ENCODE data around the gene GABPB2. TPM values are rescaled to one million over a fixed set of nuclear protein-coding genes. Genes with fewer than 3 reads are reported as not detected.

Gene GABPB2
- total RNA-seq, 1 experiment from 2014 or later: 8.1 TPM

DNA sequence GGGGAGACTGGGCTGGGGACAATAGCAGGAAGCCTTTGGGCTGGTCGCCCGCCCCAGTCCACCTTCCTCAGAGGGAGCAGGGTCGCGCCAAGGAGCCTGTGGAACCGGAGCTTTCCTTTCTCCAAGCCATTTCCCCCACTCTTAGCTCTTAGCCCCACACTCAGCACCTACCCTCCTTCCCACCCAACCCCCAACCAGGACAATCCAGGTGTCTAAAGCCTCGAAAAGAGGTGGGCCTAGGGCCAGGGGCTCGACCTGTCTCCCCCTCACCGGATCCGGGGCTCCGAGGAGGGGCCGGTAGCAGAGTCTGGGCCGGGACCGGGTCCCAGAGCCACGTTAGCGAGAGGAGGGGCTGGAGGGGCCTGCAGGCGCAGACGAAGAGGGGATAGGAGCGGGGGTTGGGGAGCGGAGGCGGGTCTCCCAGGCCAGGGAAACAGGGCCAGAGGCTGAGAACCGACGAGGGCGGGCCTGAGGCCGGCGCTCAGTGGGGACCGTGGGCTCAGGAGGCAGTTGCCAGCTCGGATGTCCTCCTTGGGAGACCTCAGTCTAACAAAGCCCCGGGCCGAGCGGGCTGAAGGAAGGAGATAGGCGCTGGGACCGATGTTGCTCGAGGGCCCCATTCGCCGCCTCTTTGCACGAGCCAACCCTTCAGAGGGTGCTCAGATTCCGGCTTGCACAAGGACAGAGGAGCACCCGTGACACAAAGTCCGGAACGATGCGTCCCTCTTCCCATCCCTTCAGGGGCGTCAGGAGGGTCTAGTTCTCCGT is 74.9 kb downstream of the GABPB2 start:
- CTCF ChIA-PET: interaction anchor here (0.6 to 0.9 kb wide), 2 partner anchors 46 to 58 kb away, joined by 6 to 9 read pairs; no protein-coding TSS in a partner anchor
- no TSS peak for BruUV-seq (replicated peaks)
- POLR2A ChIA-PET: no interaction called here
- peak overlapping the region; percentile 69 to 82 for H3K4me3 ChIP-seq (ENCODE audit: low read depth in 2 of 2, low read length in 2 of 2)
- in situ Hi-C loops (cut with HindIII; ENCODE audit: low pct_unique_long_range_greater_than_20kb, low sequenced_read_pairs): no loop called here
- TF ChIP-seq CTCF (IDR thresholded peaks at IDR 0.05) (no peak), SIN3A (IDR thresholded peaks at IDR 0.05; ENCODE audit: borderline replicate concordance, insufficient read depth, low read depth, low read length) (no peak)
- ATAC-seq (no peak; the same call in 1 of the 2 replicates), DNase-seq (ENCODE audit: low read depth, low spot score) (no peak)
- intact Hi-C loops (cut with micrococcal nuclease; ENCODE audit: unreplicated experiment): no loop called here
- no peaks in the 10 kb centered on the region for H3K36me3 ChIP-seq (ENCODE audit: control insufficient read depth, insufficient read depth, low read length)
- H3K27ac ChIP-seq (ENCODE audit: low read length): no peak overlapping the region
- H3K4me1 ChIP-seq (ENCODE audit: control insufficient read depth, insufficient read depth, low read length): peaks cover 7% of the 10 kb centered on the region; the same call in 1 of the 2 replicates
- H3K9me3 ChIP-seq (ENCODE audit: control insufficient read depth, insufficient read depth, low read depth, low read length): no peaks in the 10 kb centered on the region
- H3K27me3 ChIP-seq (ENCODE audit: control insufficient read depth, insufficient read depth, low read length): no peaks in the 10 kb centered on the region

DNA sequence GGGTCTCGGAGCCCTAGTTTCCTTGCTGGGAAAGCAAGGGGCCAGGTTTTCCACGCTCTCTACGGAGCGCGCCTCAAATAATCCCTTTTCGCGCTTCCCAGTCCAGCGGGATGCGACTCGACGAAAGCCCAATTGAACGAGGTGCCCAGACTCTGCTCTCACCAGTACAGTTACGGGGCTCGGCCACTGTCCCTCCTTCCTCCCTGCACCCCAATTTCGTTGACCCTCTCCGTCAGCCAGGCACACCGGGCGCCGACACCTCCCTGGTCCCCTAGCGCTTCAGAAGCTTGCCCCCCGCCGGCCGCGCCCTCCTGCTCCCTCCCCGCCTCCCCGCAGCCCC is 75.5 kb downstream of the GABPB2 start:
- BruUV-seq (replicated peaks): no TSS peak
- peak; percentile 7 for ATAC-seq
- POLR2A ChIA-PET: no interaction called here

DNA sequence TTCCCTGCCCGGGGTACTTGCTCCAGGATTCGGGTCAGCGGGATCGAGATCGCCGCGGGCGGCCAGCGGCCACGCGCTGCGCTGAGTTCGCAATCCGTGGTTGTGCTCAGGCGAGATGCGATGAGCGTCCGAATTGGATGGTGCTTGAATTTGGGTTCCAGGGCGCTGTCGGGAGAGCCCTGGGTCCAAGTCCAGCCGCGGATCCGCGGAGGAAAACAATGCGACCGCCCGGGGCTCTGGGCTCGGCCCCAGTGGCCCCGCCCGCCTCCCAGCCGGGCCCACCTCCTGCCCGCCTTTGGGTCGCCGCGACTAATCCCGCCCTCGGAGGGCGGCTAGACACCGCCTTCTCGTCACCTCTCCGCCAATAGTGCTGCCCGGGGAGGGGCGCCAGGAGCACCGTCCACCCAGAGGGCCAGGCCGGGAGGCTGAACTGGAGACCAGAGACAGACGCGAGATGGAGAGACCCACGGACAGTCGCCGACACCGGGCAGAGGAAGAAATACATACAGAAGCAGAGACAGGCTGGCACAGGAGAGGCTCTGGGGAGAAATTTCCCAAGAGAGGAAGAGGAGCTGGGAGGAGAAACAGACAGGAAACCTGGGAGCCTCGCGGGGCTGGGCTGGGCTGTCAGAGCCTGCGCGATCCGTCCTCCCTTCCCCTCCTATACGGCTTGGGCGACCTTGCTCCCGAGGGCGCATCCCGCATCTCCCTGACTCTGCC is 76.0 kb downstream of the GABPB2 start, which contains the start of gene SEMA6C:
TSS of gene SEMA6C (minus strand) at position 220 of the 720 bp plus-strand sequence. CDS start 4,010 bp downstream, outside the sequence.
- ChIA-PET POLR2A (interaction anchor here (0.8 kb wide), 1 partner anchor 288 kb away, joined by 3 read pairs; no protein-coding TSS in a partner anchor), CTCF (no interaction called here)
- no peaks in the 10 kb centered on the region for H3K27me3 ChIP-seq (ENCODE audit: control insufficient read depth, insufficient read depth, low read length)
- H3K9me3 ChIP-seq (ENCODE audit: control insufficient read depth, insufficient read depth, low read depth, low read length): no peaks in the 10 kb centered on the region
- no peak for DNase-seq (ENCODE audit: low read depth, low spot score)
- peak within 1 kb of the TSS; percentile 69 to 82 for H3K4me3 ChIP-seq (ENCODE audit: low read depth in 2 of 2, low read length in 2 of 2)
- H3K4me1 ChIP-seq (ENCODE audit: control insufficient read depth, insufficient read depth, low read length): peaks cover 7% of the 10 kb centered on the region; the same call in 1 of the 2 replicates
- intact Hi-C loops (cut with micrococcal nuclease; ENCODE audit: unreplicated experiment): no loop called here
- H3K27ac ChIP-seq (ENCODE audit: low read length): peak within 1 kb of the TSS; percentile 71
- peak; percentile 99 for ATAC-seq
- TF ChIP-seq CTCF (IDR thresholded peaks at IDR 0.05): no peak
- peak; percentile 44; the same call in 1 of the 2 replicates for TF ChIP-seq POLR2AphosphoS5 (IDR thresholded peaks at IDR 0.05; ENCODE audit: low read depth, low read length)
- in situ Hi-C loops (cut with HindIII; ENCODE audit: low pct_unique_long_range_greater_than_20kb, low sequenced_read_pairs): no loop called here
- no peaks in the 10 kb centered on the region for H3K36me3 ChIP-seq (ENCODE audit: control insufficient read depth, insufficient read depth, low read length)
- no TSS peak for BruUV-seq (replicated peaks)

More for the DNA sequence above, 75.5 kb downstream of the GABPB2 start:
- in situ Hi-C loops (cut with HindIII; ENCODE audit: low pct_unique_long_range_greater_than_20kb, low sequenced_read_pairs) (no loop called here), intact Hi-C loops (cut with micrococcal nuclease; ENCODE audit: unreplicated experiment) (no loop called here)
- H3K27me3 ChIP-seq (ENCODE audit: control insufficient read depth, insufficient read depth, low read length): no peaks in the 10 kb centered on the region
- CTCF ChIA-PET: no interaction called here
- peaks cover 7% of the 10 kb centered on the region; the same call in 1 of the 2 replicates for H3K4me1 ChIP-seq (ENCODE audit: control insufficient read depth, insufficient read depth, low read length)
- no peak for DNase-seq (ENCODE audit: low read depth, low spot score)
- no peaks in the 10 kb centered on the region for H3K9me3 ChIP-seq (ENCODE audit: control insufficient read depth, insufficient read depth, low read depth, low read length)
- H3K4me3 ChIP-seq (ENCODE audit: low read depth in 2 of 2, low read length in 2 of 2): peak overlapping the region; percentile 69 to 82
- no peak for TF ChIP-seq TCF7L2 (IDR thresholded peaks at IDR 0.05; ENCODE audit: low read depth, low read length)
- no peaks in the 10 kb centered on the region for H3K36me3 ChIP-seq (ENCODE audit: control insufficient read depth, insufficient read depth, low read length)
- no peak overlapping the region for H3K27ac ChIP-seq (ENCODE audit: low read length)

All from Panc1 (cell line).